GM12892 (cell line): ENCODE data around the gene USP17L29.
"Not testable (repeated sequence)": the region's sequence is repeated elsewhere in the genome, so short reads cannot be mapped to it uniquely, and the experiment has no call there.

ENCODE experiments used
- POLR2A ChIP-seq: IDR thresholded peaks from 2 replicates; pipeline ENCODE4 v1.6.1; 2011; ENCODE audit warnings: low read depth, low read length, control low read depth
- POLR2AphosphoS5 ChIP-seq: IDR thresholded peaks from 2 replicates; pipeline ENCODE4 v1.6.1; 2011; ENCODE audit warnings: low read depth, low read length, control low read depth

DNA sequence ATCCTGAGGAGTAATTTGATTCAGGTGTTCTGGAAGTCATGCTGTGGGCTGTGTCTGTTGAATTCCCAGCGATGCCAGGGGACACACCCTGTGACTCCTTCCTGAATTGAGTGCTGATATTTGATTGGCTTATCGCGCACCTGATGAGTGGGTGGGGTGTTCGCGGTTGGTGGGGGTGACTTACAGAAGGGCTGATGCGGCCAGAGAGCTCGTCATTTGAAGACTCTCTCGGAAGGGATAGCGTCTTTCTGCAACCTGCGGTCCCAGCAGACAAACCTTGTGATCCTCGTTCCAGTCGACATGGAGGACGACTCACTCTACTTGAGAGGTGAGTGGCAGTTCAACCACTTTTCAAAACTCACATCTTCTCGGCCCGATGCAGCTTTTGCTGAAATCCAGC, 23.8 kb upstream of the USP17L29 start, which contains the start of gene USP17L25:
- TF ChIP-seq POLR2A, POLR2AphosphoS5: not testable (repeated sequence)
